ENCODE measurements around the gene ZFYVE27. TPM values are rescaled to one million over a fixed set of nuclear protein-coding genes. Genes with fewer than 3 reads are reported as not detected.
A peak's percentile ranks its signal among the peaks of the same experiment; 100 is the strongest.

The ZFYVE27 gene
- total RNA-seq, 1 experiment from 2014 or later: 12.3 TPM

GRCh38 chr10:97714401-97715258, 22.3 kb upstream of the ZFYVE27 start:
- DNase-seq (ENCODE audit: low read depth): peak; percentile 68

- no peak for DNase-seq (ENCODE audit: low read depth)
Observed at GRCh38 chr10:97715259-97715874, 21.6 kb upstream of the ZFYVE27 start.

GRCh38 chr10:97717627-97718026, 19.3 kb upstream of the ZFYVE27 start:
- DNase-seq (ENCODE audit: low read depth): no peak

GRCh38 chr10:97718178-97718577, 18.8 kb upstream of the ZFYVE27 start:
- DNase-seq (ENCODE audit: low read depth): no peak

- DNase-seq (ENCODE audit: low read depth): no peak
Observed at GRCh38 chr10:97718659-97719142, 18.2 kb upstream of the ZFYVE27 start.

GRCh38 chr10:97719602-97720001, 17.3 kb upstream of the ZFYVE27 start:
- DNase-seq (ENCODE audit: low read depth): no peak

- DNase-seq (ENCODE audit: low read depth): no peak
Observed at GRCh38 chr10:97721871-97722780, 14.8 kb upstream of the ZFYVE27 start.

GRCh38 chr10:97723001-97723400, 13.9 kb upstream of the ZFYVE27 start:
- no peak for DNase-seq (ENCODE audit: low read depth)

GRCh38 chr10:97724341-97724941, 12.5 kb upstream of the ZFYVE27 start:
- DNase-seq (ENCODE audit: low read depth): no peak

- peak; percentile 72 for DNase-seq (ENCODE audit: low read depth)
Observed at GRCh38 chr10:97726636-97727178, 10.2 kb upstream of the ZFYVE27 start.

- DNase-seq (ENCODE audit: low read depth): no peak
Observed at GRCh38 chr10:97729014-97729413, 7.9 kb upstream of the ZFYVE27 start.

GRCh38 chr10:97731346-97732051, 5.4 kb upstream of the ZFYVE27 start:
- peak; percentile 71 for DNase-seq (ENCODE audit: low read depth)

- no peak for DNase-seq (ENCODE audit: low read depth)
Observed at GRCh38 chr10:97732052-97732359, 4.9 kb upstream of the ZFYVE27 start.

- DNase-seq (ENCODE audit: low read depth): no peak
Observed at GRCh38 chr10:97733256-97733655, 3.7 kb upstream of the ZFYVE27 start.

GRCh38 chr10:97734021-97734420, 2.9 kb upstream of the ZFYVE27 start:
- DNase-seq (ENCODE audit: low read depth): no peak

GRCh38 chr10:97736403-97736901, 476 bp upstream of the ZFYVE27 start:
- no peak for DNase-seq (ENCODE audit: low read depth)

GRCh38 chr10:97737770-97738265, 890 bp downstream of the ZFYVE27 start:
- DNase-seq (ENCODE audit: low read depth): no peak

- no peak for DNase-seq (ENCODE audit: low read depth)
Observed at GRCh38 chr10:97738616-97739015, 1.7 kb downstream of the ZFYVE27 start.

GRCh38 chr10:97740613-97741012, 3.7 kb downstream of the ZFYVE27 start:
- no peak for DNase-seq (ENCODE audit: low read depth)

- DNase-seq (ENCODE audit: low read depth): no peak
Observed at GRCh38 chr10:97743169-97743943, 6.4 kb downstream of the ZFYVE27 start.
